Osteoblast (primary cell): ENCODE measurements around the gene PTPRK. TPM values are rescaled to one million over a fixed set of nuclear protein-coding genes. Genes with fewer than 3 reads are reported as not detected.
"Not testable (repeated sequence)": the region's sequence is repeated elsewhere in the genome, so short reads cannot be mapped to it uniquely, and the experiment has no call there.

ENCODE experiments used
- DNase-seq: peaks from one replicate; pipeline ENCODE4 v3.0.0; 2011; ENCODE audit warnings: low spot score, mixed read lengths; ENCODE audit not compliant: insufficient read length; ENCODE audit errors: missing footprints
- H2AFZ ChIP-seq: 2 replicates; pipeline ENCODE4 v1.6.0; 2011; ENCODE audit warnings: mild to moderate bottlenecking, low read length
- H3K27ac ChIP-seq: 2 replicates; pipeline ENCODE4 v1.5.1; 2011; ENCODE audit warnings: mild to moderate bottlenecking, low read depth, low read length, moderate library complexity
- H3K27me3 ChIP-seq: 2 replicates; pipeline ENCODE4 v1.6.0; 2012; ENCODE audit warnings: mild to moderate bottlenecking, control low read depth, inconsistent platforms, low read length, moderate library complexity; ENCODE audit not compliant: insufficient read depth
- H3K36me3 ChIP-seq: 2 replicates; pipeline ENCODE4 v1.5.1; 2011; ENCODE audit warnings: mild to moderate bottlenecking, low read length, control low read depth, moderate library complexity; ENCODE audit not compliant: insufficient read depth
- H3K4me1 ChIP-seq: 2 replicates; pipeline ENCODE4 v1.5.1; 2011; ENCODE audit warnings: mild to moderate bottlenecking, low read length, control low read depth, moderate library complexity; ENCODE audit not compliant: insufficient read depth
- H3K4me2 ChIP-seq: 2 replicates; pipeline ENCODE4 v1.6.0; 2011; ENCODE audit warnings: mild to moderate bottlenecking, low read length; ENCODE audit not compliant: insufficient read depth
- H3K4me3 ChIP-seq: fragments of 200-600 bp; sonication (generic); 3 replicates; pipeline ENCODE4 v1.5.1; 2012; ENCODE audit warnings: mild to moderate bottlenecking, low read length, inconsistent platforms; ENCODE audit not compliant: insufficient read depth
- H3K79me2 ChIP-seq: 2 replicates; pipeline ENCODE4 v1.6.0; 2012; ENCODE audit warnings: mild to moderate bottlenecking, low read length, control low read depth, inconsistent platforms; ENCODE audit not compliant: insufficient read depth
- H3K9me3 ChIP-seq: 2 replicates; pipeline ENCODE4 v1.5.1; 2011; ENCODE audit warnings: low read depth, low read length, control low read depth
- H4K20me1 ChIP-seq: 2 replicates; pipeline ENCODE4 v1.6.0; 2012; ENCODE audit warnings: mild to moderate bottlenecking, low read length, control low read depth; ENCODE audit not compliant: insufficient read depth
- CTCF ChIP-seq: IDR thresholded peaks from 2 replicates; pipeline ENCODE4 v1.5.1; 2011; ENCODE audit warnings: mild to moderate bottlenecking, low read depth, low read length, moderate library complexity; ENCODE audit errors: extremely low read depth
- total RNA-seq: library from RNA; depleted of rRNA; stranded (reverse); fragments of >200 nt; gene quantifications from 2 replicates; pipeline ENCODE4 v1.2.3, GENCODE V29; 2012

Gene PTPRK
- total RNA-seq, 1 donor: 165 TPM

DNA sequence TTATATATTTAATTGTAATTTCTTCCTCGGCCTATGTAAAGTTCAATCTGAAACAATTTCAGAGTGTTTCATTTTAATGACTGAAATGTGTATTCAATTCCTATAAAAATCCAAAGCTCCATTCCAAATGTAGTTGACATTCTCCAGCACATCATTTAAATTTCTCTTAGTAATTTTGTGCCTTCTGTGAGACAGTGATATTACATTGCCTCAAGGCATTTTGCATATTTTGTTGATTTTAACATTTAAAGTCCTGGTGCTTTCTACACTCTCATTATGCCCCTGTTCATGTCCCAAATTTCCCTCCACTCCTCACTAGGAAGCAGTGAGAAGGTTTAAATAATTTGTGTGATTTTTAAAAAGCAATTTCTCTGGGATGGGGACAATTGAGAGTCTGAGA lies 585.4 kb downstream of the PTPRK start:
- peaks cover 8% of the 10 kb centered on the region for H3K9me3 ChIP-seq

DNA sequence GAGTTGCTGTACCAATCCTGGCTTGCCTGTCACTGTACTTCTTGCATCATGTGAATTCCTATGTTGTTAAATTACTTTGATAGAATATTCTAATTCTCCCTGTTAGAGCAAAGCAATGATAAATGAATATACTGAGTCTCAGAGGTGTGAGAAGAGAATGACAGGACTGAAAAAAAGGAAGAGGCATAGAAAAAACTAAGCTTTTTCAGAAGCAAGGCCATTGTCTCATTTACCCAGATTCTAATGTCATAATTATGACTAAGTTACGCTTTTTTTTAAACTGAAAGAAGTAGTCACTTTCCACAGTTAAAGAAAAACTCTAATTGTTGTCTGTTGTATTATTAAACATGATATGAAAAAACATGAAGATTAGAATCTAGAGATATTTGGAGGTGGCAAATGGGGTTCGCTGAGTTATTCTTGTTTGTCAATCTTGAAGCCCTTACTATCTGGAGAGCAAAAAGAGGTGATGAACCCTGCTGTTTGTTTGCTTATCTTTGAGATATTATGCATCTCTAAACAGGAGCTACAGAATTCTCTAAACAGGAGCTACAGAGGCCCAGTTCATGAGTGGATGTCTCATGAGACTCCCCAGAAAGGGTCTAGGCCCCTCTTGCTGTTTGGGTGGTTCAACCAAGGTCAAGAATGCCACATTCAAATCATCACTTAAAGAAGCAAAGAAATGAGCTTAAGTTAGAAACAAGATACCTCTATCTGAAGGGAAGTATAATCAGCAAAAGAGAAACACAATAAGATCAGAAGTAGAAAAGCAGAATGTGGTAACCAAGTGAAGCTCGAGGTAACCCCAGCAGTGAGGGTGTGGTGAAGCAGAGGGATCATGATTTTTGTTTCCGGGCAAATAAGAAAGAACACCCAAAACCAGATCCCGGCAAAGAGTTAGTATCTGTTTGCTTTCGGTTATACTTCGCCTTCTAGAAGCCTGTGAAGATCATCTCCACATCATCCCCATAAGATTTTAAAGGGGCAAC lies 586.3 kb downstream of the PTPRK start:
- Histone ChIP-seq H3K4me1 (peaks cover 21% of the 10 kb centered on the region), H3K79me2 (no peaks in the 10 kb centered on the region), H3K9me3 (peaks cover 8% of the 10 kb centered on the region), H3K27me3 (no peaks in the 10 kb centered on the region), H3K36me3 (no peaks in the 10 kb centered on the region), H3K4me2 (no peak overlapping the region), H3K4me3 (no peak overlapping the region), H4K20me1 (no peaks in the 10 kb centered on the region), H2AFZ (peak overlapping the region; percentile 12), H3K27ac (no peak overlapping the region)
- no peak for TF ChIP-seq CTCF
- no peak for DNase-seq

More for the DNA sequence above, 585.4 kb downstream of the PTPRK start:
- Histone ChIP-seq H3K4me3 (no peak overlapping the region), H2AFZ (no peak overlapping the region), H3K79me2 (no peaks in the 10 kb centered on the region), H4K20me1 (no peaks in the 10 kb centered on the region), H3K27me3 (no peaks in the 10 kb centered on the region), H3K4me2 (no peak overlapping the region), H3K27ac (no peak overlapping the region), H3K4me1 (peaks cover 30% of the 10 kb centered on the region), H3K36me3 (no peaks in the 10 kb centered on the region)
- TF ChIP-seq CTCF: no peak
- DNase-seq: no peak

- H4K20me1 ChIP-seq: no peaks in the 10 kb centered on the region
- H3K4me1 ChIP-seq: peaks cover 12% of the 10 kb centered on the region
- no peaks in the 10 kb centered on the region for H3K79me2 ChIP-seq
- no peak overlapping the region for H2AFZ ChIP-seq
- H3K9me3 ChIP-seq: peaks cover 8% of the 10 kb centered on the region
- no peaks in the 10 kb centered on the region for H3K27me3 ChIP-seq
- H3K4me2 ChIP-seq: no peak overlapping the region
- TF ChIP-seq CTCF: no peak
- no peaks in the 10 kb centered on the region for H3K36me3 ChIP-seq
- H3K27ac ChIP-seq: no peak overlapping the region
- DNase-seq: no peak
- no peak overlapping the region for H3K4me3 ChIP-seq
These were observed 587.3 kb downstream of the PTPRK start for GRCh38 chr6:127933137-127933536.

GRCh38 chr6:127932708-127933107 lies 587.7 kb downstream of the PTPRK start:
- peaks cover 8% of the 10 kb centered on the region for H3K9me3 ChIP-seq
- H3K4me2 ChIP-seq: no peak overlapping the region
- no peak overlapping the region for H3K4me3 ChIP-seq
- H3K27ac ChIP-seq: no peak overlapping the region
- TF ChIP-seq CTCF: no peak
- no peak overlapping the region for H2AFZ ChIP-seq
- no peaks in the 10 kb centered on the region for H4K20me1 ChIP-seq
- DNase-seq: no peak
- H3K79me2 ChIP-seq: no peaks in the 10 kb centered on the region
- H3K27me3 ChIP-seq: no peaks in the 10 kb centered on the region
- H3K36me3 ChIP-seq: no peaks in the 10 kb centered on the region
- peaks cover 9% of the 10 kb centered on the region for H3K4me1 ChIP-seq

DNA sequence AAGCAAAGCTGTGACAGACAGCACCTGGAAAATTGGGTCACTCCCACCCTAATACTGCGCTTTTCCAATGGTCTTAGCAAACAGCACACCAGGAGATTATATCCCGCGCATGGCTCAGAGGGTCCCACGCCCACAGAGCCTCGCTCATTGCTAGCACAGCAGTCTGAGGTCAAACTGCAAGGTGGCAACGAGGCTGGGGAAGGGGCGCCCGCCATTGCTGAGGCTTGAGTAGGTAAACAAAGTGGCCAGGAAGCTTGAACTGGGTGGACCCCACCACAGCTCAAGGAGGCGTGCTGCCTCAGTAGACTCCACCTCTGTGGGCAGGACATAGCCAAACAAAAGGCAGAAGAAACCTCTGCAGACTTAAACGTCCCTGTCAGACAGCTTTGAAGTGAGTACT lies 594.0 kb downstream of the PTPRK start:
- not testable (repeated sequence) for H3K4me1 ChIP-seq, H3K4me2 ChIP-seq, H3K79me2 ChIP-seq, H3K27me3 ChIP-seq, DNase-seq, H2AFZ ChIP-seq, H3K9me3 ChIP-seq, H4K20me1 ChIP-seq, H3K36me3 ChIP-seq, H3K4me3 ChIP-seq, H3K27ac ChIP-seq
